Natural killer cell (primary cell): ENCODE results near the gene PEX3. TPM values are rescaled to one million over a fixed set of nuclear protein-coding genes. Genes with fewer than 3 reads are reported as not detected.

Experiments
- ATAC-seq, 3 donors: fragments of 150-1000 bp in 2 of 3; fragments of 200-7000 bp in 1 of 3; cut with Tn5 transposase; 1 replicate in 1 of 3; 2 replicates in 2 of 3; pipeline ENCODE4 v1.10.0; 2021; ENCODE audit warnings: mild to moderate bottlenecking in 2 of 3, moderate library complexity in 2 of 3
- DNase-seq, 2 donors: peaks; one replicate each; pipeline versions ENCODE4 v3.0.0 to v3.0.0-alpha.2; 2013 to 2021; ENCODE audit warnings: mixed read lengths in 1 of 2
- H3K27ac ChIP-seq: one replicate; pipeline ENCODE4 v1.5.1; 2013; ENCODE audit warnings: mild to moderate bottlenecking, low read length
- H3K27me3 ChIP-seq: one replicate; pipeline ENCODE4 v1.6.1; 2013; ENCODE audit warnings: low read length; ENCODE audit not compliant: control insufficient read depth, insufficient read depth
- H3K36me3 ChIP-seq: one replicate; pipeline ENCODE4 v1.6.1; 2013; ENCODE audit warnings: low read length; ENCODE audit not compliant: control insufficient read depth, insufficient read depth
- H3K4me1 ChIP-seq: one replicate; pipeline ENCODE4 v1.6.1; 2013; ENCODE audit warnings: low read length; ENCODE audit not compliant: control insufficient read depth, insufficient read depth
- H3K4me3 ChIP-seq: one replicate; pipeline ENCODE4 v1.5.1; 2013; ENCODE audit warnings: low read length
- H3K9me3 ChIP-seq: one replicate; pipeline ENCODE4 v1.6.1; 2013; ENCODE audit warnings: low read length; ENCODE audit not compliant: control insufficient read depth, insufficient read depth
- H3K27ac Mint-ChIP-seq, 2 donors: one replicate each; pipeline ENCODE4 v1.8.0; 2022; ENCODE audit warnings: mild to moderate bottlenecking in 2 of 2, mixed read lengths in 2 of 2, moderate library complexity in 1 of 2
- H3K27me3 Mint-ChIP-seq, 2 donors: one replicate each; pipeline ENCODE4 v1.8.0; 2022; ENCODE audit warnings: low read depth in 2 of 2, mixed read lengths in 2 of 2
- H3K36me3 Mint-ChIP-seq: one replicate; pipeline ENCODE4 v1.8.0; 2022; ENCODE audit warnings: mixed read lengths
- H3K4me1 Mint-ChIP-seq, 2 donors: one replicate each; pipeline ENCODE4 v1.8.0; 2022; ENCODE audit warnings: mixed read lengths in 2 of 2
- H3K4me3 Mint-ChIP-seq: one replicate; pipeline ENCODE4 v1.8.0; 2022; ENCODE audit warnings: mild to moderate bottlenecking, moderate library complexity, mixed read lengths
- H3K9me3 Mint-ChIP-seq, 2 donors: one replicate each; pipeline ENCODE4 v1.8.0; 2022; ENCODE audit warnings: mixed read lengths in 2 of 2
- WGBS: methylation state at CpG from one replicate; pipeline ENCODE4 v1.1.7; 2013; ENCODE audit warnings: missing lambda C conversion rate; ENCODE audit not compliant: insufficient coverage; 5-methylcytosine and 5-hydroxymethylcytosine counted together
- intact Hi-C: fragments of 100-400 bp; cut with micrococcal nuclease; formaldehyde crosslinking; loops from one replicate; pipeline ENCODE4 v1.14.2; 2022
- total RNA-seq, 4 donors: library from RNA; stranded (reverse); fragments of 120-200 nt in 1 of 4; gene quantifications; one replicate each; pipeline versions ENCODE4 v1.2.3 to v1.2.4, GENCODE V29; 2013 to 2022
- TF ChIP-seq, protein P1 (sequence below): fragments of 200-600 bp; IDR thresholded peaks from one replicate; pipeline ENCODE4 v1.8.0; 2022; ENCODE audit warnings: antibody characterized with exemption

Gene PEX3
- total RNA-seq, 3 donors from 2014 or later (not counting 1 experiment from before 2014, with no cell fraction given): 10.2 to 16.0 (median 14.2) TPM

DNA sequence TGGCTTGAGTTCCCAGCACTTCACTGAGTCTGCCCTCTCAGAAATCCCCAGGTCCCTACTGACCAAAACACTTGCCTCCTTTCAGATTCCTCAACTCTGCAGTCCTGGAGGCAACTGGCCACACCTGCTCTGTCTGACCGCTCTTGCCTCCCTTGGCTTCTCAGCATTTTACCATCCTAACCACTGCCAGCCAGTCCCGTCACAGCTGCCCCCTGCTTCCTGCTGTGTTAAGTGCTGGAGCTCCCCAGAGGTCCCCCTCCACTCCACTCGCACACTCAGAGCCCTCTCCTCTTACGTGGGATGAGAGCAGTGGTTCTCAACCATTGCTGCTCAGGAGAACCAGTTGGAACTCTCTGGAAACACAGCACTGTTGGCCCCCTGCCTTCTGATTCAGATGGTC is 20.6 kb upstream of the PEX3 start:
- H3K36me3 Mint-ChIP-seq: no peaks in the 10 kb centered on the region
- H3K4me1 ChIP-seq: no peaks in the 10 kb centered on the region
- TF ChIP-seq, protein P1, sequence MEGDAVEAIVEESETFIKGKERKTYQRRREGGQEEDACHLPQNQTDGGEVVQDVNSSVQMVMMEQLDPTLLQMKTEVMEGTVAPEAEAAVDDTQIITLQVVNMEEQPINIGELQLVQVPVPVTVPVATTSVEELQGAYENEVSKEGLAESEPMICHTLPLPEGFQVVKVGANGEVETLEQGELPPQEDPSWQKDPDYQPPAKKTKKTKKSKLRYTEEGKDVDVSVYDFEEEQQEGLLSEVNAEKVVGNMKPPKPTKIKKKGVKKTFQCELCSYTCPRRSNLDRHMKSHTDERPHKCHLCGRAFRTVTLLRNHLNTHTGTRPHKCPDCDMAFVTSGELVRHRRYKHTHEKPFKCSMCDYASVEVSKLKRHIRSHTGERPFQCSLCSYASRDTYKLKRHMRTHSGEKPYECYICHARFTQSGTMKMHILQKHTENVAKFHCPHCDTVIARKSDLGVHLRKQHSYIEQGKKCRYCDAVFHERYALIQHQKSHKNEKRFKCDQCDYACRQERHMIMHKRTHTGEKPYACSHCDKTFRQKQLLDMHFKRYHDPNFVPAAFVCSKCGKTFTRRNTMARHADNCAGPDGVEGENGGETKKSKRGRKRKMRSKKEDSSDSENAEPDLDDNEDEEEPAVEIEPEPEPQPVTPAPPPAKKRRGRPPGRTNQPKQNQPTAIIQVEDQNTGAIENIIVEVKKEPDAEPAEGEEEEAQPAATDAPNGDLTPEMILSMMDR: no peak
- peaks cover 7% of the 10 kb centered on the region for H3K36me3 ChIP-seq
- H3K4me3 ChIP-seq: no peak overlapping the region
- intact Hi-C loops: loop anchor here (5.0 to 10.0 kb wide), 2 partner anchors 403 to 865 kb away; no protein-coding TSS in a partner anchor
- no peak overlapping the region for H3K27ac ChIP-seq
- DNase-seq (no peak), ATAC-seq (no peak)
- H3K27ac Mint-ChIP-seq: no peak overlapping the region
- 89% methylated on average over 4 of the region's 4 CpGs for WGBS
- no peaks in the 10 kb centered on the region for H3K27me3 ChIP-seq
- H3K9me3 Mint-ChIP-seq: no peaks in the 10 kb centered on the region
- no peak overlapping the region for H3K4me3 Mint-ChIP-seq
- no peaks in the 10 kb centered on the region for H3K9me3 ChIP-seq
- no peaks in the 10 kb centered on the region for H3K27me3 Mint-ChIP-seq
- H3K4me1 Mint-ChIP-seq: peaks cover 0 to 3% of the 10 kb centered on the region in 2 donors

DNA sequence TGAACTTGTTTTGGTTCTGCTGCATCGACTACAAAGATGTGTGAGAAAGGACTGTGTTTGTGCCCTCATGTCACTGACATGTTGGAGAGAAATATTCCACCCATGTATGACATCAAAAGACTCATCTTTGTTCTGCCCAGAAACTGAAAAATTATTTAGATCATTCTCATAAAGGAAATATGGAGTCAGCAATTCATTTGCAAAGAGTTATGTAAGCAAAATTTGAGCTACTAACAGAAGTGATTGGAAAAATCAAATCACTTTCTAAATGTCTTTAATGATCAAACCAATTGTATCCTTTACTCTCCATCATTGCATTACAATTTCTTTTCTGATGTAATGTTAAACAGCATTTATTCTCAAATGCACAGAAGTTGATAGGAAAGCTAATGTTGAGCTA is 19.4 kb upstream of the PEX3 start:
- H3K36me3 Mint-ChIP-seq: no peaks in the 10 kb centered on the region
- ATAC-seq: no peak
- WGBS: 100% methylated on average over 1 of the region's 1 CpG

DNA sequence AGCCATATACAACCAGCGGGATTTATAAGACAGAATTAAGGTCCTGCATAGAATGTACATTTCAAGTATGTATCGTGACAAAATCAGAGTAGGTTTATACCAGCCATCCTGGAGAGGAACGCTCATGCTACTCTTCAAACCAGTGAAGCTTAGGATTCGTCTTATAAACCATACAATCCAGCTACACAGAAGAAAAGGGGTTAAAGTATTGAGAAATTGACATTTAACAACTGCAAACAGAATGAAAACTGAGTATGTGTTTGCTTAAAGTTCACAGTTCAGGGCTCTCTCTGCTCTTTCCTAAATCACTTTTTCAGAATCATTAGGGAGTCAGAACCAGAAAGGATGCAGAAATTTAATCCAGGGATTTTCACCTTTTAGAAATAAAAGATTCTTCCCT is 18.0 kb upstream of the PEX3 start:
- no peaks in the 10 kb centered on the region for H3K27me3 Mint-ChIP-seq
- peaks cover 16% of the 10 kb centered on the region for H3K36me3 ChIP-seq
- H3K9me3 Mint-ChIP-seq: no peaks in the 10 kb centered on the region
- DNase-seq (no peak), ATAC-seq (no peak)
- no peak overlapping the region for H3K4me3 Mint-ChIP-seq
- H3K27ac Mint-ChIP-seq: no peak overlapping the region
- H3K36me3 Mint-ChIP-seq: no peaks in the 10 kb centered on the region
- H3K4me3 ChIP-seq: no peak overlapping the region
- intact Hi-C loops: no loop called here
- H3K27ac ChIP-seq: no peak overlapping the region
- H3K9me3 ChIP-seq: no peaks in the 10 kb centered on the region
- no peaks in the 10 kb centered on the region for H3K4me1 ChIP-seq
- TF ChIP-seq, protein P1: no peak
- H3K4me1 Mint-ChIP-seq: no peaks in the 10 kb centered on the region
- no peaks in the 10 kb centered on the region for H3K27me3 ChIP-seq
- 100% methylated on average over 2 of the region's 4 CpGs for WGBS

More for the DNA sequence above, 19.4 kb upstream of the PEX3 start:
- intact Hi-C loops: no loop called here
- Histone ChIP-seq H3K4me3 (no peak overlapping the region), H3K4me1 (no peaks in the 10 kb centered on the region), H3K27me3 (no peaks in the 10 kb centered on the region), H3K27ac (no peak overlapping the region), H3K9me3 (no peaks in the 10 kb centered on the region), H3K36me3 (peaks cover 10% of the 10 kb centered on the region)
- H3K9me3 Mint-ChIP-seq: no peaks in the 10 kb centered on the region
- no peak overlapping the region for H3K27ac Mint-ChIP-seq
- DNase-seq: no peak
- H3K4me1 Mint-ChIP-seq: peaks cover 0 to 3% of the 10 kb centered on the region in 2 donors
- TF ChIP-seq, protein P1: no peak
- no peak overlapping the region for H3K4me3 Mint-ChIP-seq
- H3K27me3 Mint-ChIP-seq: no peaks in the 10 kb centered on the region

DNA sequence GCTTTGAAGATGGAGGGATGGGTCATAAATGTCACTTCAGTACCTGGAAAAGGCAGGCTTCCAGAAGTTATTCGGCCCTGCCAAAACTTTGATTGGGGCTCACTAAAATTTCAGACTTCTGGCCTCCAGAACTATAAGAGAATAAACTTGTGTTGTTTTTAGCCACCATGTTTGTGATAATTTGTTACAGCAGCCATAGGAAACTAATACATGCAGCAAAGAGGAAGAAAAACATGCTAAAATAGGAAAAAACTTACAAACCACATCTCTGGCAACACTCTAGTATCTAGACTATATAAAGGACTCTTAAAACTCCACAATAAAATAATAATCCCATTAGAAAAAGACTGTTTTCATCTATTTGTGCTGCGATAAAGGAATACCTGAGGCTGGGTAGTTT is 9.6 kb upstream of the PEX3 start:
- Histone ChIP-seq H3K36me3 (peaks cover 15% of the 10 kb centered on the region), H3K9me3 (no peaks in the 10 kb centered on the region), H3K27ac (no peak overlapping the region), H3K4me3 (no peak overlapping the region), H3K27me3 (no peaks in the 10 kb centered on the region), H3K4me1 (no peaks in the 10 kb centered on the region)
- no peaks in the 10 kb centered on the region for H3K27me3 Mint-ChIP-seq
- 97% methylated on average over 2 of the region's 2 CpGs for WGBS
- ATAC-seq (no peak), DNase-seq (no peak)
- TF ChIP-seq, protein P1: no peak
- H3K4me3 Mint-ChIP-seq: no peak overlapping the region
- no peaks in the 10 kb centered on the region for H3K9me3 Mint-ChIP-seq
- H3K27ac Mint-ChIP-seq: no peak overlapping the region
- no peaks in the 10 kb centered on the region for H3K36me3 Mint-ChIP-seq
- H3K4me1 Mint-ChIP-seq: peaks cover 5 to 6% of the 10 kb centered on the region in 2 donors
- intact Hi-C loops: no loop called here
